ENCODE measurements around the gene KCNA4. TPM values are rescaled to one million over a fixed set of nuclear protein-coding genes. Genes with fewer than 3 reads are reported as not detected.

Gene KCNA4
- total and polyA plus RNA-seq, 7 experiments from 2014 or later: not detected

- Mint-ChIP-seq H3K4me1 (no peaks in the 10 kb centered on the region), H3K27me3 (no peaks in the 10 kb centered on the region), H3K36me3 (no peaks in the 10 kb centered on the region), H3K27ac (no peak overlapping the region), H3K9me3 (peaks cover 0 to 2% (median 0%) of the 10 kb centered on the region in 11 donors), H3K4me3 (no peak overlapping the region)
- Histone ChIP-seq H3K4me3 (ENCODE audit: low read length) (no peak overlapping the region), H3K4me1 (ENCODE audit: control insufficient read depth in 2 of 2, insufficient read depth in 2 of 2, low read length in 2 of 2) (no peaks in the 10 kb centered on the region), H3K36me3 (ENCODE audit: control insufficient read depth in 2 of 3, insufficient read depth in 3 of 3, low read length in 3 of 3) (no peaks in the 10 kb centered on the region), H3K27me3 (ENCODE audit: control insufficient read depth in 2 of 2, insufficient read depth in 2 of 2, low read length in 2 of 2) (no peaks in the 10 kb centered on the region), H3K27ac (ENCODE audit: low read depth, low read length) (no peak overlapping the region), H3K9me3 (ENCODE audit: control insufficient read depth in 2 of 3, low read length in 3 of 3) (no peaks in the 10 kb centered on the region)
- POLR2A ChIA-PET: no interaction called here
- no peak for ATAC-seq
- intact Hi-C loops (cut with micrococcal nuclease): no loop called here
- DNase-seq: no peak
- CTCF ChIA-PET: no interaction called here
Observed at GRCh38 chr11:30000986-30001750, 15.7 kb downstream of the KCNA4 start.

DNA sequence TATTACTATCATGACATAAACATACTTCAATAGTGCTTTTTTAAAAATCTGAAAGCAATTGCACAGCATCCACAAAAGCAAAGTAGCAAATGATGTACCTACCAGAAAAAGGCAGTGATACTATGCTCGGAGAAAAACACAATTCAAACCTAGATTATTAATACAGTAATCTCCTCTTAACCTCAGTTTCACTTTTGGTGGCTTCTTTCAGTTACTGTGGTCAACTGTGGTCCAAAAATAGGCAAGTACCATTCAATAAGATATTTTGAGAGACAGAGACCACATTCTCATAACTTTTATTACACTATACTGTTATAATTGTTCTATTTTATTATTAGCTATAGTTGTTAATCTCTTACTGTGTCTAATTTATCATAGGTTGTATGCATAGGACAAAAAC, 20.8 kb downstream of the KCNA4 start:
- ATAC-seq (no peak), DNase-seq (no peak)
- Mint-ChIP-seq H3K27ac (no peak overlapping the region), H3K27me3 (no peaks in the 10 kb centered on the region), H3K4me1 (no peaks in the 10 kb centered on the region), H3K9me3 (peaks cover 0 to 21% (median 0%) of the 10 kb centered on the region in 11 donors), H3K4me3 (no peak overlapping the region), H3K36me3 (no peaks in the 10 kb centered on the region)
- Histone ChIP-seq H3K4me1 (ENCODE audit: control insufficient read depth in 2 of 2, insufficient read depth in 2 of 2, low read length in 2 of 2) (no peaks in the 10 kb centered on the region), H3K36me3 (ENCODE audit: control insufficient read depth in 2 of 3, insufficient read depth in 3 of 3, low read length in 3 of 3) (no peaks in the 10 kb centered on the region), H3K27ac (ENCODE audit: low read depth, low read length) (no peak overlapping the region), H3K27me3 (ENCODE audit: control insufficient read depth in 2 of 2, insufficient read depth in 2 of 2, low read length in 2 of 2) (no peaks in the 10 kb centered on the region), H3K9me3 (ENCODE audit: control insufficient read depth in 2 of 3, low read length in 3 of 3) (peaks cover 0 to 5% (median 0%) of the 10 kb centered on the region in 3 experiments), H3K4me3 (ENCODE audit: low read length) (no peak overlapping the region)
- intact Hi-C loops (cut with micrococcal nuclease): no loop called here
- ChIA-PET CTCF (no interaction called here), POLR2A (no interaction called here)

DNA sequence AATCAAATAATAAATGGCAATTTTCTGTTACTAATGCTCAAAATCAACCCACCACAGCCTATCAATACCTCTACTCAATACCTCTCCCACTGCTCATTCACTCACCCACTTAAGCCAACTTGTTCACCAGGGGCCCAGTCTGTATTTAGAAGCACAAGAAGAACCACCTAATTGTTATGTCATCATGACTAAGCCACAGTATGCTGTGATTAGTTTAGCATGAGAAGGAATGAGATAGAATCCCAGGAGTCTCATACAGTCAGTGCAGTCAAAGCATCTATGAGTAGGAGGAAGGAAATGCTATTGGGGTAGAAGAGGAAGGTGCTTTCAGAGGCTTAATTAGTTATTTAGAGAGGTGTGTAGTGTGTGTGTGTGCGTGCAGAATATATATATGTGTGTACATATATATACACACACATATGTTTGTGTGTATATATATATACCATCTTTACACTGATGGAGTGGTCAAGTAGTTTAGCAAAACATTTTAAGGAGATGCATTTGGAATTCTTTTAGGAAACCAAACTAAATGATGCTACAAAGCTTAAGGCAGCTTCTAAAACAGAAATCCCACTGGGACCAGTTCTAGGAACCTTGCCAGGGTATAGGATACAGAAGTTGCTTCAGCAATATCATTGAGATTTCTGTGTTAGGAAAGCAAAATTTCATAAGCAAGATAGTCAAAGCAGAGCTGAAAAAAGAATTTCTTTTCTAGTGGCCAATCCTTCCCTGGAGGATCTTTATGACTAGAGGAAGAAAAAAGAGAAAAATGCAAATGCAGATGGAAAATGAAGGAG, 27.5 kb downstream of the KCNA4 start:
- H3K4me1 Mint-ChIP-seq: no peaks in the 10 kb centered on the region

DNA sequence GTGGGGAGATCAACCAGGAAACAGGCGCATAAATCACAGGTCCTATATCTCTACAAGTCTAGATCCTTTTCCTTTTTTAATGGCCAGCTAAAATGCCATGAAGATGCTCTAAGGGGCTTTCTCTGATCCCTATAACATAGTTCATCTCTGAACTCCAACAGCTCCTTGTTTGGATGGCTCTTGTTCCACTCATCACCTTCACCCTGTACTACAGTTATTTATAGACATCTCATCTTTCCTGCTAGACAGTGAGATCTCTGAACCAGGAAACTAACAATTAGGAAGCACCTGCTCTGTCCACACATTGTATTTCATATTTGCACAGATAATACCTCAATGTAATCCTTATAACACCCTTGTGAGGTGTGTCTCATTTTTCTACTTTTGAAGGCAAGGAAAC, 31.6 kb downstream of the KCNA4 start:
- no peak for DNase-seq
- H3K9me3 ChIP-seq (ENCODE audit: control insufficient read depth in 2 of 3, low read length in 3 of 3): no peaks in the 10 kb centered on the region
- H3K9me3 Mint-ChIP-seq: peaks cover 0 to 4% (median 0%) of the 10 kb centered on the region in 11 donors
- POLR2A ChIA-PET: no interaction called here
- H3K4me1 ChIP-seq (ENCODE audit: control insufficient read depth in 2 of 2, insufficient read depth in 2 of 2, low read length in 2 of 2): no peaks in the 10 kb centered on the region
- no peaks in the 10 kb centered on the region for H3K4me1 Mint-ChIP-seq
- no peaks in the 10 kb centered on the region for H3K36me3 Mint-ChIP-seq
- H3K27ac ChIP-seq (ENCODE audit: low read depth, low read length): no peak overlapping the region
- no peak overlapping the region for H3K4me3 Mint-ChIP-seq
- no peak overlapping the region for H3K4me3 ChIP-seq (ENCODE audit: low read length)
- H3K27me3 ChIP-seq (ENCODE audit: control insufficient read depth in 2 of 2, insufficient read depth in 2 of 2, low read length in 2 of 2): no peaks in the 10 kb centered on the region
- intact Hi-C loops (cut with micrococcal nuclease): no loop called here
- no peaks in the 10 kb centered on the region for H3K27me3 Mint-ChIP-seq
- no peak for ATAC-seq
- no peaks in the 10 kb centered on the region for H3K36me3 ChIP-seq (ENCODE audit: control insufficient read depth in 2 of 3, insufficient read depth in 3 of 3, low read length in 3 of 3)
- CTCF ChIA-PET: no interaction called here
- no peak overlapping the region for H3K27ac Mint-ChIP-seq

More for the DNA sequence above, 27.5 kb downstream of the KCNA4 start:
- no peaks in the 10 kb centered on the region for H3K27me3 ChIP-seq (ENCODE audit: control insufficient read depth in 2 of 2, insufficient read depth in 2 of 2, low read length in 2 of 2)
- ChIA-PET CTCF (no interaction called here), POLR2A (no interaction called here)
- Mint-ChIP-seq H3K36me3 (no peaks in the 10 kb centered on the region), H3K27ac (no peak overlapping the region), H3K4me3 (no peak overlapping the region), H3K9me3 (peaks cover 0 to 15% (median 0%) of the 10 kb centered on the region in 11 donors), H3K27me3 (no peaks in the 10 kb centered on the region)
- no peaks in the 10 kb centered on the region for H3K4me1 ChIP-seq (ENCODE audit: control insufficient read depth in 2 of 2, insufficient read depth in 2 of 2, low read length in 2 of 2)
- DNase-seq (no peak), ATAC-seq (no peak)
- peaks cover 0 to 5% (median 0%) of the 10 kb centered on the region in 3 experiments for H3K9me3 ChIP-seq (ENCODE audit: control insufficient read depth in 2 of 3, low read length in 3 of 3)
- H3K4me3 ChIP-seq (ENCODE audit: low read length): no peak overlapping the region
- intact Hi-C loops (cut with micrococcal nuclease): no loop called here
- no peaks in the 10 kb centered on the region for H3K36me3 ChIP-seq (ENCODE audit: control insufficient read depth in 2 of 3, insufficient read depth in 3 of 3, low read length in 3 of 3)
- no peak overlapping the region for H3K27ac ChIP-seq (ENCODE audit: low read depth, low read length)

DNA sequence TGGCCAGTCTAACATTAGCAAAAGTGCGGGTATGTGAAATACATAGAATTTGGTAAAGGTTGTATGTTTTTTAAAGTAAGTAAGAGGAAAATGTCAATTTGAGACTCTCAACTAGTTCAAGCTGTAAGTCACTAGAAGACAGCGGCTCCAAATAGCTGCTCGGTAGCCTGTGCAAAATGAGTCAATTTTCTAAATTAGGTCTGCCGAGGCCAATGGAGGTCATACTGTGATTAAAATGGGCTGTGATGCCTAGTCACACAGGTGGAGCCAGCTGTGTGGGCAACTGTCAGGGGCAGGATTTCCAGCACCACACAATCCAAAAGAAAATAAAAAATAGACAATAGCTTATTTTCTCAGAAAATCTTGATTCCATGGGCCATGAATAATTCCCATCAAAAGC, 32.3 kb downstream of the KCNA4 start:
- H3K36me3 Mint-ChIP-seq: no peaks in the 10 kb centered on the region
- no peaks in the 10 kb centered on the region for H3K4me1 Mint-ChIP-seq
- no peak overlapping the region for H3K4me3 Mint-ChIP-seq
- ChIA-PET CTCF (no interaction called here), POLR2A (no interaction called here)
- Histone ChIP-seq H3K27ac (ENCODE audit: low read depth, low read length) (no peak overlapping the region), H3K9me3 (ENCODE audit: control insufficient read depth in 2 of 3, low read length in 3 of 3) (no peaks in the 10 kb centered on the region), H3K4me3 (ENCODE audit: low read length) (no peak overlapping the region), H3K27me3 (ENCODE audit: control insufficient read depth in 2 of 2, insufficient read depth in 2 of 2, low read length in 2 of 2) (no peaks in the 10 kb centered on the region), H3K36me3 (ENCODE audit: control insufficient read depth in 2 of 3, insufficient read depth in 3 of 3, low read length in 3 of 3) (no peaks in the 10 kb centered on the region), H3K4me1 (ENCODE audit: control insufficient read depth in 2 of 2, insufficient read depth in 2 of 2, low read length in 2 of 2) (no peaks in the 10 kb centered on the region)
- H3K9me3 Mint-ChIP-seq: peaks cover 0 to 4% (median 0%) of the 10 kb centered on the region in 11 donors
- ATAC-seq (no peak), DNase-seq (no peak)
- intact Hi-C loops (cut with micrococcal nuclease): no loop called here
- no peaks in the 10 kb centered on the region for H3K27me3 Mint-ChIP-seq
- H3K27ac Mint-ChIP-seq: no peak overlapping the region

DNA sequence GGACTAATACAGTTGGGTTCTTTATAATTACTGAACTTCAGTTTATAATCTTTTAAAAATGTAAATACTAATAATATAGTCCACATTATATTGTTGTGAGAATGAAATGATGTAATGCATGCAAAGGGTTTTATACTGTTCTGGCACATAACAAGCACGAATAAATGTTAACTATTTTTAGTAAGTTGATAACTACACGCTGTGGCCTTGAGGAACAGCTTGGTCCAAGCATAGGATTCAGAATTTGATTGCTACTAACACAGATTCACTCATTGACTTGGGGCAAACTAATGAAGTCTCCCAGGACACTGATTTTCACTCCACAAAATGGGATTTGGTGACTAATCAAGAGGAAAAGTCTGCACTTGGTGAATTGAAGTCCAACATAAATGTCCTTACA, 38.3 kb downstream of the KCNA4 start:
- ATAC-seq (no peak), DNase-seq (no peak)
- no peaks in the 10 kb centered on the region for H3K27me3 ChIP-seq (ENCODE audit: control insufficient read depth in 2 of 2, insufficient read depth in 2 of 2, low read length in 2 of 2)
- POLR2A ChIA-PET: no interaction called here
- H3K4me1 ChIP-seq (ENCODE audit: control insufficient read depth in 2 of 2, insufficient read depth in 2 of 2, low read length in 2 of 2): no peaks in the 10 kb centered on the region
- peaks cover 0 to 4% (median 0%) of the 10 kb centered on the region in 5 donors for H3K27me3 Mint-ChIP-seq
- no peaks in the 10 kb centered on the region for H3K36me3 ChIP-seq (ENCODE audit: control insufficient read depth in 2 of 3, insufficient read depth in 3 of 3, low read length in 3 of 3)
- peaks cover 0 to 3% (median 0%) of the 10 kb centered on the region in 7 donors for H3K4me1 Mint-ChIP-seq
- H3K36me3 Mint-ChIP-seq: no peaks in the 10 kb centered on the region
- CTCF ChIA-PET: interaction anchor here (0.6 kb wide), 1 partner anchor 13 kb away, joined by 3 read pairs; no protein-coding TSS in a partner anchor
- H3K4me3 Mint-ChIP-seq: no peak overlapping the region
- H3K9me3 Mint-ChIP-seq: peaks cover 0 to 18% (median 14%) of the 10 kb centered on the region in 11 donors
- intact Hi-C loops (cut with micrococcal nuclease): no loop called here
- H3K27ac Mint-ChIP-seq: no peak overlapping the region
- H3K9me3 ChIP-seq (ENCODE audit: control insufficient read depth in 2 of 3, low read length in 3 of 3): no peaks in the 10 kb centered on the region
- no peak overlapping the region for H3K4me3 ChIP-seq (ENCODE audit: low read length)
- H3K27ac ChIP-seq (ENCODE audit: low read depth, low read length): no peak overlapping the region
